Retina (tissue), 1 donor: ENCODE data around the gene CCDC180.
"Not testable (repeated sequence)": the region's sequence is repeated elsewhere in the genome, so short reads cannot be mapped to it uniquely, and the experiment has no call there.

Experiments
- DNase-seq: peaks from one replicate; pipeline ENCODE4 v3.0.0-alpha.2; 2016

Gene CCDC180

DNA sequence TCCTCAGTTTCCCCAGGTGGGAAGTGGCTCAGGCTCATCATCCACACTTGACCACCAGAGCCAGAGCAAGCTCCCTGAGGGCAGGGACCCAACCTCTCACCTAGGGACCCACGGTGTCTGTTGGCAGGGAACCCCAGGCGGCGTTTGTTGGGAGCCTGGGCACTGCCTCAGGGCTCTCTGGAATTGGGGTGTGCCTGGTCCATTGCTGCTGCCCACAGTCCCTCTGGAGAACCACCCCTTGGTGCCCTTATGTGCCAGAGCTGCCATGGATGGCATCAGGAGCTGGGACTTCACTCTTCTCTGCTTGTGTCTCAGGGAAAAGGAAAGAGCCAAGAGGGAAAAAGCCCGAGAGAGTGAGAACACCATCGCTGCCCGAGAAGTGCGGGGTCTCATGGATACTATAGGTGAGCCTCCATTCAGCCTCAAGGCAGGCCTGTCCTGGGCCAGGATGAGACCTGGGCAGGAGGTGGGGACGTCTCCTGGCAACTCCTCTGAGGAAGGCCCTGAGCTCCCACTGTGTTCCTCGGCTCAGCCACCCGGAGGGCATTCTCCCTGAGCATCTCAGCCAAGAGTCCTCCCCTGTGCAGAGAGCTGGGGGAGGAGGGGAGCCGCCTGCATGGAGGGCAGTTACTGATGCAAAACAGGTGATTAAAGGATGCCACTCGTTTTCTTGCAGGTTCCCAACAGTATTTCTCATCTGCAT, 4.5 kb downstream of the CCDC180 start:
- no peak for DNase-seq

DNA sequence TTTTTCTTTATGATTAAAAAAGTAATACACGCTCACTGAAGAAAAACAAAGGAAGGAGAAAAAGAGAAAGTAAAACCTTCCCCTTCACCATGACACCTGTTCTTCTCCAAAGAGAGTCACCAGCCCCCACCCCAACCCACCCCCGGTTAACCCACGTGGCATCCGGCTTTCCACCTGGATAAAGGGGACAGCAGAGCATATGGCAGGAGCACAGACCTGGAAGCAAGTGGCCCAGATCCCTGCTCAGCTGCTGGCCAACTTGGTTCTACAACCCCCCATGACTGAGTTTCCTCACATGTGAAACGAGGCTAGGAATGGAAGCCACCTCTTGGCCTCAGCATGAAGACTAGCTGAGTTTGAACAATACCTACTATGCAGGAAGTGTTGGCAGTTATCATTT, 5.1 kb downstream of the CCDC180 start:
- DNase-seq: no peak

DNA sequence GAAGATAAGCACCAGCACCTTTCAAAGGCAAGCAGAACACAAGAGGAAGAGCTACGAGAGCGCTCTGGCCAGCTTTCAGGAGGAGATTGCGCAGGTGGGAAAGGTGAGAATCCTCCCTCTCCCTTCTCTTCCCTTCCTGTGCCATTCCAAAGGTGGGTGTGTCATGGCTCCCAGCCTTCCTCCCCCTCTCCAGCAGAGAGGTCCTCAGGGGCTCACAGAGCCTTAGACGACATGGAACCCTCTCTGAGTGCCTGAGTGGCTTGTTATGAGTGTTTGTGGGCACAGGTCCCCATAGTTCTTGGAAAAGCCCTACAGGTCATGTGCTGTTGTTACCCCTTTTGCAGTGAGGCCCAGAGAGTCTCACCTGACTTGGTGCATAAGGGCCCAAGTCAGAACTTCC, 5.8 kb downstream of the CCDC180 start:
- DNase-seq: no peak

DNA sequence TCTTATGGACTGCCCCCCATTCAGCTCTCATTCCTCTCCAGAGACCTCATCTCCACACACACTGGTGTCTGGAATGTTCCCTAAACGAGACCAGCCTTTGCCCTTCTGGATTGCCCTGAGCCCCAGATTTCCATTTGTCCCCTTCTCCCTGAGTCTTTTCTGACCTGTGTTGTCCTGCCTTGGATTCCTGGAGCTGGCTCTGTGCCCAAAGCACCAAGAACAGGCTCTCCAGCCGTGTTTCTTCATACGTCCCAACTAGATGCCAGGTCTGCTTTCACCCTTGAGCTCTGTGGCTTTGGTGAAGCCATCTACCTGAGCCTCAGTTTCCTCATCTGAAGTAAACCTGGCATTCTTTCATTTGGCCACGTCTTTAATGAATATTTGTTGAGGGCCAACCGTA, 6.3 kb downstream of the CCDC180 start:
- DNase-seq: no peak

- no peak for DNase-seq
These were observed 7.0 kb downstream of the CCDC180 start for GRCh38 chr9:97314503-97314902.

- DNase-seq: no peak
These were observed 8.1 kb downstream of the CCDC180 start for GRCh38 chr9:97315550-97315949.

GRCh38 chr9:97316904-97317303, 9.4 kb downstream of the CCDC180 start:
- no peak for DNase-seq

DNA sequence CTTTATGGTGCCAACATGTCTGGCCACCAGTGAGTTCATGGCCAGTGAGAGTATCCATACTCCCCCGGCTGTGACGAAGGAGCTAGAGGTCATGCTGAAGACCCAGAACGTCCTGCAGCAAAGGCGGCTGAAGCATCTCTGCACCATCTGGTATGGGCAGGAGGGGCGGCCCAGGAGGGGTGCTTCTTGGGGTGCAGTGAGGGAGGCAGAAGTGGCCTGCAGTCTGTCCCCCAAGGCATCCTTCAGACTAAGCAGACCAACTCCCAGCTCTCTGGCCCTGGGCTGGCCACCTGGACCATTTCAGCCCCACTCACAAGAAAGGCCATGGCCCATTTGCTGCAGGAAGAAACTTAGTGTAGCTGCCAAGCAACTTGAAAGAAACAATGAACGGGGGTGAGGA, 11.0 kb downstream of the CCDC180 start:
- DNase-seq: no peak

DNA sequence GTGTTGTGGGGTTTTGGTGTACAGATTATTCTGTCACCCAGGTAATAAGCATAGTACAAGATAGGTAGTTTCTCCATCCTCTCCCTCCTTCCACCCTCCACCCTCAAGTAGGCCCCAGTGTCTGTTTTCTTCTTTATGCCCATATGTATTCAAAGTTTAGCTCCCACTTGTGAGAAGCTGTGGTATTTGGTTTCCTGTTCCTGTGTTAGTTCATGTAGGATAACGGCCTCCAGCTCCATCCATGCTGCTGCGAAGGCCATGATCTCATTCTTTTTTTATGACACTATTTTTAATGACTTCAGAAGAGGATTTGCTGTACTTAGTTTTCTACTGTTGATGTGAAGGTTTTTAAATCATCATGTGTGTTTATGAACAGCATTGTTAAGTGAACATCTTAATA, 11.9 kb downstream of the CCDC180 start:
- no peak for DNase-seq

GRCh38 chr9:97320080-97320642, 12.7 kb downstream of the CCDC180 start:
- DNase-seq: no peak

DNA sequence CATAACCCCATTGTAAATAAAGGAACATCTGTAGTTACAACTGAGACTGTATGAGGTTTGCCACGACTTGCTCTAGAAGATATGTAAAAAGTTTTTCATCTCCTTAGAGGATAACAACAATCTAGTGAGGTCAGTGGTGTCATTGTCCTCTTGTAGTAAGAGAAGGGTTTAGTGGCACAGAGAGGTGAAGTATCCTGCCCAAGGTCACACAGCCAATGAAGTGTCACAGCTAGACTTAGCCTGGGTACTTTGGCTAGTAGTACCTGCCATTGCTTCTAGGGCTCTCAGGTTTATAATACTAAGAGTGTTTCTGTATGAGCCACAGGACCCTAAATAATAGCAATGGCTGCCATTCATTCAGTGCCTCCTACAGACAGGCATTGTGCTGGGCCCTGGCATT, 13.8 kb downstream of the CCDC180 start:
- no peak for DNase-seq

DNA sequence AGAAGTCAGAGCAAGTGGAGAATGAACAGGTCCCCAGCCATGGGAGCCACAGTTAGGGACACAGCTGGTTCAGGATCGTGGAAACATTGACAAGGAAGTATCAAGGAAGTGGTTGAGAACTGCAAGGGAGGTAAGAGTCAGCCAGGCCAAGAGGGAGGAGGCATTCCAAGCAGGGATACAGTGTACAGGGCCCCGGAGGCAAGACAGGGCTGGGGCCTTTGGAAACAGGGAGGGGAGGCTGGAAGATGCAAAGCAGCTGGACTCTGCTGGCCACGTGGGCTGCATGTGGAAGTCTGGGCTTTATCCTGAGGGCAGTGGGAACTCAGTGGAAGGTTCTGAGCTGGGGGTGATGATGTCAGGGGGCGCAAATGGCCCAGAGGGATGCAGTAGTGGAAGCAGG, 14.2 kb downstream of the CCDC180 start:
- no peak for DNase-seq

DNA sequence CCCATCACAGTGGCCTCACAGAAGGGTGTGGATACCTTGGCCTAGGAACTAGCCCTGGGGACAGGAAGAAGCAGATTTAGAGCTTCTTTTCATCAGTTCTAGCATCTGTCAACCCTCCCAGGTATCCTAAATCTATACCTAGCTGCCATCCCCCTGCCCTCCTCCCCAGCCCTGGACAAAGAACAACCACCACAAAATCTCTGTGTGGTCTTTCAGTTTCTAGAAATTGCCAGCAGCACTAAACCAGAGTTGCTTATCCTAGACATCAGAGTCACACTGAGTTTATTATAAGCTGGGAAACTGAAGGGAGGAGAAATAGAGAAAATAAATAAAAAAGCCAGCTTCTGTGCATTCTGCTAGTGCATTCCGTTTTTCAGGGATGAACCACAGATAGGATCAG, 14.6 kb downstream of the CCDC180 start:
- DNase-seq: no peak

DNA sequence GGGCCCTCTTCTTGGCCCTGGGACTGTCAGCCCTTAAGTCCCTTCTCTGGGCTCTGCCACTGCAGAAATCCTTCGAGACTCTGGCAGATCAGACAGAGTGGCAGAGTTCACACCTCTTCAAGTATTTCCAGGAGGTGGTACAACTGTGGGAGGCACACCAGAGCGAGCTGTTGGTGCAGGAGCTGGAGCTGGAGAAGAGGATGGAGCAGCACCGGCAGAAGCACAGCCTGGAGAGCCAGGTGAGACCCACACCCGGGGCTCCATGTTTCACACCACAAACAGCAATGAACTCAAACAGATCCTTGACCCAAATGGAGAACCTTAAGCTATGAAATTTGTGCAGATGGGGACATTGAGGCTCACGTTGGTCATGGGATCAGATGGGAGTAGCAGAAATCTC, 17.5 kb downstream of the CCDC180 start:
- DNase-seq: no peak

GRCh38 chr9:97327562-97327961, 20.1 kb downstream of the CCDC180 start:
- no peak for DNase-seq

- DNase-seq: no peak
These were observed 25.5 kb downstream of the CCDC180 start for GRCh38 chr9:97332993-97333392.

DNA sequence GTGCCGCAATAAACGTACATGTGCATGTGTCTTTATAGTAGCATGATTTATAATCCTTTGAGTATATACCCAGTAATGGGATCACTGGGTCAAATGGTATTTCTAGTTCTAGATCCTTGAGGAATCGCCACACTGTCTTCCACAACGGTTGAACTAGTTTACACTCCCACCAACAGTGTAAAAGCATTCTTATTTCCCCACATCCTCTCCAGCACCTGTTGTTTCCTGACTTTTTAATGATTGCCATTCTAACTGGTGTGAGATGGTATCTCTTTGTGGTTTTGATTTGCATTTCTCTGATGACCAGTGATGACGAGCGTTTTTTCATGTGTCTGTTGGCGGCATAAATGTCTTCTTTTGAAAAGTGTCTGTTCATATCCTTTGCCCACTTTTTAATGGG, 28.2 kb downstream of the CCDC180 start:
- not testable (repeated sequence) for DNase-seq

DNA sequence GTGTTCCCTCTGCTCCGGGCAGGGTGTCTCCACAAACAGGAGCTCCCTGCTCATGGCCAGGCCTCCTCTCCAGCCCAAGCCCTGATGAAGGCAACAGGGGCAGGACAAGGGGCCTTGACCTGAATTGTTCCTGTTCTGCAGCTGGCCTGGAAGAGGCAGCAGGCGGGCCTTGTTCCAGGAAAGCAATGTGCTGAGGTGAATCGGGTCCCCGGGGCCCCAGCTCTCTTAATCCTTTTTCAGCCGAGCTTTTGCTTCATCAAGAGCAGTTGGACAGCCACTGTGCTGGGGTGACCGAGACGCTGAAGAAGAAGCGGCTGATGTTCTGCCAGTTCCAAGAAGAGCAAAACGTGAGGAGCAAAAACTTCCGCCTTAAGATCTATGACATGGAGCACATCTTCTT, 41.4 kb downstream of the CCDC180 start:
- DNase-seq: no peak

DNA sequence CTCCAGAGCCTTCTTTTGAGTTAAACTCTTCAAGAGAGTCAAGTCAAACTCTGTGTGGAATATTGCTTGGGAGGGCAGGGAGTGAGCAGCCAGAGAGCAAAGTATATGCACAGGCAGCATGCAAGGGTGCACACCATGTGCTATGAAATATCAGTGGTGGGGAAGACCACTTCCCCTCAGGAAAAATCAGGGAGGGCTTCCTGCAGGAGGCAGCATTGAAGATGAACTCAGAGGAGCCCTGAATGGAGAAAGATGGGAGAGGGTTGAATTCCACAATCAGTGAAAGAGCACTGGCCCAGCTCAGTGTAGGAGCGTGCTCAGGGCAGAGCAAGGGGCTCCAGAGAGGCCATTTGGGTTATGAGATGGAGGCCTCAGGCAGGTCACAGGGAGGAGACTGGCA, 41.9 kb downstream of the CCDC180 start:
- no peak for DNase-seq

GRCh38 chr9:97354637-97355036, 47.2 kb downstream of the CCDC180 start:
- no peak for DNase-seq

DNA sequence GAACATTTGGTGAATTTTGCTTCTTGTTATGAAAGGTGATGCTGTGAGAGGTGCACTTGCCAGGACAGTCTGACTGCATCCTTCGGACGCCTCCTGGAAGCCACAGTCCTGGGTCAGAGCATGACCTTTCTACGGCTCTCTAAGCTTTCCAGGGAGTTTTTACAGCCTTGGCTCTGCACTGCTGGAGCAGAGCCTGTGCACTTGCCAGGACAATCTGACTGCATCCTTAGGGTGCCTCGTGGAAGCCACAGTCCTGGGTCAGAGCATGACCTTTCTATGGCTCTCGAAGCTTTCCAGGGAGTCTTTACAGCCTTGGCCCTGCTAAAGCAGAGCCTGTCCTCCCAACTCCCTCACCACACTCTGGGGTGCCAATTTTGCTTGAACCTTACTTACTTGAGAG, 49.6 kb downstream of the CCDC180 start:
- no peak for DNase-seq
